CD4-positive, alpha-beta T cell treated with Interleukin-12 subunit alpha and Interleukin-12 subunit beta, for 1 hour (primary cell): Measurements from ENCODE around the gene KCNK18.

Experiments
- DNase-seq: peaks from one replicate; pipeline ENCODE4 v3.0.0-alpha.2; 2020

Gene KCNK18

DNA sequence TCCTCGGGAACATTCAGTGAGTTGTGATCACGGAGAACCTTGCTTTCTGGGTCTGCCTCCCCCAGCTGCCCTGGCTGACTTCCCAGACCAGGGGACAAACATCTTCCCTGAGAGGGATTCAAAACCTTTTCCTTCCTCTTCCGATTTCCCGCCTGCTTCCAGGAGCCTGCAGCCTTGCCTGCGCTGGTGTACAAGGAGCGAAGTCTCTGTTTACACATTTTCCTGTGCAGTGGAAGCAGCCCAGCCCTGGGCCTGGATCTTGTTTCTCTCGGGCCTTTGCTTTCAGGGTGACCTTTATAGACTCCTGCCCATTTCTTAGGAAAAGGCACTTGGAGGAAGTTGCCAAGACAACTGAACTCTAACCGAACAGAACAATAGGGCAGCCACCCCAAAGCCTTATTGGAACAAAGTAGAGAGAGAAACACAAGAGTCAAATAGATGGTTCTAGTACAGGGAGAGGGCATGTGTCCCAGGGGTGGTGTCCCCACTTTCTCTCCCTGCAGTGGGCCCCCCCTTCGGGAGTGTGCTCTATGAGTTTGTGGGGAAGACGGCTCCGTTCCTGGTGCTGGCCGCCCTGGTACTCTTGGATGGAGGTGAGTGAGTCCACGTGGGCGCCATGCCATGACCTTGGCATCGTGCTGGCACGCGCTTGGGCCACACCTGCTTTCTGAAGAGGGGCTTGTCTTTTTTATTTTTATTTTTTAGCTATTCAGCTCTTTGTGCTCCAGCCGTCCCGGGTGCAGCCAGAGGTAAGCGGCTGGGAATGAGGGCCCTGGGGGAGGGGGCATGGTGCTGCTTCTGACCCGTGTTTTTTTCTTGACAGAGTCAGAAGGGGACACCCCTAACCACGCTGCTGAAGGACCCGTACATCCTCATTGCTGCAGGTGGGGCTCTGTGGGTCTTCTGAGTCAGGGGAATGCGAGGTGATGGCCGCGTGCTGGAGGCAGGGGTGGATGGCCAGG, 57.8 kb downstream of the KCNK18 start:
- DNase-seq, result no peak

DNA sequence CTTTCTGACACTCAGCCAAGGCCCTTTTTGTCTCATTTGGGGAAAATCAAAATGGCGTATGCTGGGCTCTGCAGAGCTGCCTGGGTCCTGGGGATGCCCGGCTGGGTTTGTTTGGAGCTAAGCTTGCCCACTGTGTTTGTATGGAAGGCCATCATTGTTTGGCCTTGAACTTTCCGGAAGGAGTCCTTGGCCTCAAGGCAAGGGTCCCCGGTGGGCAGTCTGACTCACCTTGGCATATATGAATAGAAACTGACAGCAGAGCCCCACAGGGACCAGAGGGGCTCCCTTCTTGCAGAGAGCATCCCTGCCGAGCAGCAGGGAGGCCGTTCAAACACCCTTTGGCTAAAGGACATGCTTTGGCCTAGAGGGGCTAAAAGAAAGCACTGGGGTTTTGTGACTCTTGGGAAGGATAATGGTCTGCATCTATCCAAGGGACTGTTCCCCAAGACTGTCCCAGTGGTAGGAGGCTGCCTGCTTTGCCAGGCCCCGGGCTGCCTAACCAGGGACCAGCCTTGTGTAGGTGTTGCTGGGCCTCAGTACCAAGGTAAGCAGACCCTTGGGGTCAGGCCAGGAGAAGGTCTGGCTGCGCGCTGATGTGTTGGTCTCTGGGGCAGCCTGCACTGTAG, 58.7 kb downstream of the KCNK18 start:
- no peak for DNase-seq

DNA sequence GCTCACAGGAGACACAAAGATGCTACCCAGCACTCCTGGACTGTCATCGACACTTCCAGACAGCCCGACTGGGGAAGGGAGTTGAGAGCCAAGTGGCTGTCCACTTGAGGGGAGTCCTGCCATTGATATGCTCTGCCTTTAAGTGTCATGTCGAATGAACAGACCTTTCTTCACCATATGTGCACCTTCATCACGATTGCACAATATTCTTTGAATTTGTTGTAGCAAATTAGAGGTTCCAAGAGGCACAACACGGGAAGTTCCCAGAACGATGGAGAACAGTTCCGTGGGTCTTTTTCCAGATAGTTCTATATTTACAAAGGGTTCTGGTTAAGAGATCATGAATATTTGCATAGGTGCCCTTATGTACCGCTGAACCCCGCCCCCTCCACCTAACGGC, 59.6 kb downstream of the KCNK18 start:
- DNase-seq, result no peak

DNA sequence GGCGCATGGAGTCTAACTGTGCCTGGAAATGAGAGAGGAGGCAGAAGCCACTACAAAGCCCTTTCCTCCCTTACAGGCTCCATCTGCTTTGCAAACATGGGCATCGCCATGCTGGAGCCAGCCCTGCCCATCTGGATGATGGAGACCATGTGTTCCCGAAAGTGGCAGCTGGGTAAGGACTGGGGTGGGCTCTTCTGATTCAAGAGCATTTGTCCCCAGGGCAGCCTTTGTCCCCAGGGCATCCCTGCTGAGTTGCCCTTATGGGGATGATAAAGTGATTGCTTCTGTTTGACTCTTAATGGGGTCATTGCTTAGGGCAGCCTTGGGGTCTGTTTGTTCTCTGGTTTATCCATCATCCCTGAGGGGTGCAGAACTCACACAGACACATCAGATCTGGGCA, 60.4 kb downstream of the KCNK18 start:
- no peak for DNase-seq

DNA sequence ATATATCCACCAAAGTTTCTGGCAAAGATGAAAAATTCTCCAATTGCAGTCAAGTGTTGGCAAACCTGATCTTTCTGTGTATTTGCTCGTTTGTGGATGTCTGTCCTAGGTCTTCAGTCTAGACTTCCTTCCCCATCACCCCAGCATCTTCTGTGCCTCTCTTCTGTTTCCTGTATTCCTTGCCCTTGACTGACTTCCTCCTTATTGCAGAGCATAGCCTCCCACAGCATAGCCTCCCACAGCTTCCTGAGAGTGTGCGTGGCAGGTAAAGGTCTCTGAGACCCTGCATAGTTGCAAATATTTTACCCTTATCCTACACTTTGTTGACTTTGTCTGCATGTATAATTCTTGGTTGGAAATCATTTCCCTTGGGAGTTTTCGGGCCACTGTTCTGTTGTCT, 62.0 kb downstream of the KCNK18 start:
- no peak for DNase-seq
